ENCODE results near the gene LIN28A.

Gene LIN28A

GRCh38 chr1:26429721-26430120 is 19.1 kb downstream of the LIN28A start:
- Histone ChIP-seq H3K27me3 (ENCODE audit: insufficient read depth, poor library complexity, severe bottlenecking) (no peaks in the 10 kb centered on the region), H3K27ac (replicated peaks) (no peak overlapping the region), H3K4me3 (replicated peaks; ENCODE audit: insufficient read depth, low read length) (no peak overlapping the region)
- no peak for DNase-seq (ENCODE audit: low read depth in 1 of 2, low spot score in 1 of 2)
- TF ChIP-seq SPI1 (IDR thresholded peaks at IDR 0.05; ENCODE audit: borderline replicate concordance, low read depth): no peak
- no peak for TF ChIP-seq CTCF (IDR thresholded peaks at IDR 0.05; ENCODE audit: insufficient read depth, low read length)
- no peak for TF ChIP-seq GABPA (IDR thresholded peaks at IDR 0.05; ENCODE audit: low read depth)
- no peak for TF ChIP-seq REST (IDR thresholded peaks at IDR 0.05; ENCODE audit: insufficient replicate concordance, low read depth)
- TF ChIP-seq POLR2AphosphoS5 (IDR thresholded peaks at IDR 0.05; ENCODE audit: low read depth): no peak

GRCh38 chr1:26431979-26432695 is 21.5 kb downstream of the LIN28A start, which contains the start of gene DHDDS:
DHDDS (plus strand) TSS chr1:26432321; CDS start chr1:26432946, 625 bp downstream.
- H3K27ac ChIP-seq (replicated peaks): peak within 1 kb of the TSS; percentile 66
- peak; percentile 86; the same call in 1 of the 2 replicates for TF ChIP-seq SPI1 (IDR thresholded peaks at IDR 0.05; ENCODE audit: borderline replicate concordance, low read depth)
- TF ChIP-seq CTCF (IDR thresholded peaks at IDR 0.05; ENCODE audit: insufficient read depth, low read length): no peak
- TF ChIP-seq POLR2AphosphoS5 (IDR thresholded peaks at IDR 0.05; ENCODE audit: low read depth): peak; percentile 91
- peak; percentile 98 to 99 for DNase-seq (ENCODE audit: low read depth in 1 of 2, low spot score in 1 of 2)
- no peaks in the 10 kb centered on the region for H3K27me3 ChIP-seq (ENCODE audit: insufficient read depth, poor library complexity, severe bottlenecking)
- peak within 1 kb of the TSS; percentile 74 for H3K4me3 ChIP-seq (replicated peaks; ENCODE audit: insufficient read depth, low read length)

GRCh38 chr1:26432793-26433192 is 22.2 kb downstream of the LIN28A start:
- H3K27ac ChIP-seq (replicated peaks): peak overlapping the region; percentile 66
- TF ChIP-seq GABPA (IDR thresholded peaks at IDR 0.05; ENCODE audit: low read depth) (no peak), REST (IDR thresholded peaks at IDR 0.05; ENCODE audit: insufficient replicate concordance, low read depth) (no peak)

GRCh38 chr1:26434161-26434752 is 23.6 kb downstream of the LIN28A start:
- Histone ChIP-seq H3K27me3 (ENCODE audit: insufficient read depth, poor library complexity, severe bottlenecking) (no peaks in the 10 kb centered on the region), H3K27ac (replicated peaks) (no peak overlapping the region), H3K4me3 (replicated peaks; ENCODE audit: insufficient read depth, low read length) (no peak overlapping the region)
- TF ChIP-seq SPI1 (IDR thresholded peaks at IDR 0.05; ENCODE audit: borderline replicate concordance, low read depth) (peak; percentile 67), POLR2AphosphoS5 (IDR thresholded peaks at IDR 0.05; ENCODE audit: low read depth) (no peak)
- no peak for DNase-seq (ENCODE audit: low read depth in 1 of 2, low spot score in 1 of 2)

More at GRCh38 chr1:26432793-26433192, 22.2 kb downstream of the LIN28A start:
- Histone ChIP-seq H3K27me3 (ENCODE audit: insufficient read depth, poor library complexity, severe bottlenecking) (no peaks in the 10 kb centered on the region), H3K4me3 (replicated peaks; ENCODE audit: insufficient read depth, low read length) (peak overlapping the region; percentile 74)
- DNase-seq (ENCODE audit: low read depth in 1 of 2, low spot score in 1 of 2): no peak
